ENCODE measurements around the gene TXNRD2. TPM values are rescaled to one million over a fixed set of nuclear protein-coding genes. Genes with fewer than 3 reads are reported as not detected.

The TXNRD2 gene
- total and polyA plus RNA-seq, 2 experiments from 2014 or later, result 11.2 to 12.4 TPM

DNA sequence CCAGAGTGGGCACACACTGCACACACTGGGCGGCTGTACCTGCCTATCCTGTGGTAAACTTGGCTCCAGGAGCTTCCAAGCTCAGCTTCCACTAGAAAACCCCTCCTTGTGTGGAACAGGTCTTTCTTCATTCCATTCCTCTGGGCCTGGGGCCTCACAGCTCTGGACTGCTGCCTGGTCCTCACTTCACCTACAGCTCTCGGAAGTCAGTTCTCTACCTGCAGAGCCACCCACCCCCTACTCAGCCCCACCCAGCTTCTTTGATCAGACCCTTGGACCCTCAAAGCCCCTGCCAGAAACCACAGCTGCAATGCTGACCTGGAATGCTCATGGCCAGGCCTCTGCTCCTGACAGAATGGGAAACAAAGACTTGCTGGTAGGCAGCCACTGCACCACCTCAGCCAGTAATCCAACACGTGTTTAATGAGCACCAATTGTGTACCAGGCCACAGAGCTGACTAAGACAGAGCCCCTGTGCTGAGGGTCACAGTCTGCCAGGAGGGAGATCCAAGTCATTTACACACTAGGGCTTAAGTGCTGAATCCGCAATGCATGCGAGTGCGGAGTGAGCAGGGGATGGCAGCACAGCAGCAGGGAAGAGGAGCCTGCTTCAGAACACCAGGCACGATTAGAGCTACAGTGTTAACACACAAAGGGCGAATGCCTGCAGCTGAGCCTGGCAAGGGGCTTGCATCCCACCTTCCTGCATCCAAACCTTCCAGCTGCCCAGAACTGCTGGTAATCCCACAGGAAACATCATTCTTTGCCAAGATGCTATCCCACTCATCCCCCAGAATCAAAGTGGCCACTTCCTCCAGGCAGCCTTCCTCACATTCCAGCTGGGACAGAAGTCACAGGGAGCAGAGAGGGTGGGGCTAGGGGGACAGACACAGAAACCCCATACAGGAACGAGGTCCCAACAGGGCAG, 91.5 kb downstream of the TXNRD2 start:
- H3K4me1 ChIP-seq (ENCODE audit: insufficient read depth), result peaks cover 11% of the 10 kb centered on the region; the same call in 1 of the 2 replicates
- H3K4me1 Mint-ChIP-seq, result peaks cover 33% of the 10 kb centered on the region
- H3K27me3 ChIP-seq (ENCODE audit: insufficient read depth), result no peaks in the 10 kb centered on the region
- H4K20me1 ChIP-seq (replicated peaks; ENCODE audit: insufficient read depth), result peaks cover 10% of the 10 kb centered on the region
- no peaks in the 10 kb centered on the region for H3K9me2 ChIP-seq (ENCODE audit: insufficient read depth)
- H3K36me3 ChIP-seq (ENCODE audit: insufficient read depth), result no peaks in the 10 kb centered on the region; the same call in 1 of the 2 replicates
- H3K9me3 Mint-ChIP-seq, result no peaks in the 10 kb centered on the region; the same call in 2 of the 3 replicates
- no peak overlapping the region; the same call in 2 of the 3 replicates for H3K4me3 Mint-ChIP-seq
- no peak overlapping the region for H3K4me2 ChIP-seq
- no peak overlapping the region for H3K27ac ChIP-seq (ENCODE audit: low read depth)
- peaks cover 42% of the 10 kb centered on the region for H3K36me3 Mint-ChIP-seq (ENCODE audit: low read depth)
- no peak for ATAC-seq
- H3K4me3 ChIP-seq, result no peak overlapping the region
- DNase-seq (ENCODE audit: low spot score), result no peak
- H3K27ac Mint-ChIP-seq, result peak overlapping the region; percentile 70; the same call in 1 of the 2 replicates
- H3F3A ChIP-seq (replicated peaks; ENCODE audit: low read depth), result no peaks in the 10 kb centered on the region
- H2AFZ ChIP-seq, result no peak overlapping the region
- peaks cover 18% of the 10 kb centered on the region for H3K27me3 Mint-ChIP-seq (ENCODE audit: insufficient read depth, low read depth, poor library complexity)
- H3K79me2 ChIP-seq (replicated peaks; ENCODE audit: insufficient read depth), result peaks cover 38% of the 10 kb centered on the region
- TF ChIP-seq ETS1 (IDR thresholded peaks at IDR 0.05) (no peak), ZNF331 (CRISPR knock-in tag; IDR thresholded peaks at IDR 0.05; ENCODE audit: low read depth) (no peak), EZH2phosphoT487 (IDR thresholded peaks at IDR 0.05; ENCODE audit: unreplicated experiment) (no peak), STAT1 (IDR thresholded peaks at IDR 0.05; ENCODE audit: unreplicated experiment) (no peak), EZH2 (IDR thresholded peaks at IDR 0.05; ENCODE audit: low read depth, unreplicated experiment) (no peak), CREB1 (CRISPR knock-in tag; IDR thresholded peaks at IDR 0.05; ENCODE audit: low read depth) (no peak), NANOG (IDR thresholded peaks at IDR 0.05; ENCODE audit: borderline replicate concordance) (no peak), JUNB (IDR thresholded peaks at IDR 0.05; ENCODE audit: unreplicated experiment) (no peak), POLR2AphosphoS5 (IDR thresholded peaks at IDR 0.05; ENCODE audit: low read depth) (no peak), ZNF114 (CRISPR knock-in tag; IDR thresholded peaks at IDR 0.05) (no peak)
- TF ChIP-seq, protein P1, sequence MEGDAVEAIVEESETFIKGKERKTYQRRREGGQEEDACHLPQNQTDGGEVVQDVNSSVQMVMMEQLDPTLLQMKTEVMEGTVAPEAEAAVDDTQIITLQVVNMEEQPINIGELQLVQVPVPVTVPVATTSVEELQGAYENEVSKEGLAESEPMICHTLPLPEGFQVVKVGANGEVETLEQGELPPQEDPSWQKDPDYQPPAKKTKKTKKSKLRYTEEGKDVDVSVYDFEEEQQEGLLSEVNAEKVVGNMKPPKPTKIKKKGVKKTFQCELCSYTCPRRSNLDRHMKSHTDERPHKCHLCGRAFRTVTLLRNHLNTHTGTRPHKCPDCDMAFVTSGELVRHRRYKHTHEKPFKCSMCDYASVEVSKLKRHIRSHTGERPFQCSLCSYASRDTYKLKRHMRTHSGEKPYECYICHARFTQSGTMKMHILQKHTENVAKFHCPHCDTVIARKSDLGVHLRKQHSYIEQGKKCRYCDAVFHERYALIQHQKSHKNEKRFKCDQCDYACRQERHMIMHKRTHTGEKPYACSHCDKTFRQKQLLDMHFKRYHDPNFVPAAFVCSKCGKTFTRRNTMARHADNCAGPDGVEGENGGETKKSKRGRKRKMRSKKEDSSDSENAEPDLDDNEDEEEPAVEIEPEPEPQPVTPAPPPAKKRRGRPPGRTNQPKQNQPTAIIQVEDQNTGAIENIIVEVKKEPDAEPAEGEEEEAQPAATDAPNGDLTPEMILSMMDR (conservative IDR thresholded peaks at IDR 0.05; ENCODE audit: low read depth in 2 of 2), result no peak
- TF ChIP-seq, protein P2, sequence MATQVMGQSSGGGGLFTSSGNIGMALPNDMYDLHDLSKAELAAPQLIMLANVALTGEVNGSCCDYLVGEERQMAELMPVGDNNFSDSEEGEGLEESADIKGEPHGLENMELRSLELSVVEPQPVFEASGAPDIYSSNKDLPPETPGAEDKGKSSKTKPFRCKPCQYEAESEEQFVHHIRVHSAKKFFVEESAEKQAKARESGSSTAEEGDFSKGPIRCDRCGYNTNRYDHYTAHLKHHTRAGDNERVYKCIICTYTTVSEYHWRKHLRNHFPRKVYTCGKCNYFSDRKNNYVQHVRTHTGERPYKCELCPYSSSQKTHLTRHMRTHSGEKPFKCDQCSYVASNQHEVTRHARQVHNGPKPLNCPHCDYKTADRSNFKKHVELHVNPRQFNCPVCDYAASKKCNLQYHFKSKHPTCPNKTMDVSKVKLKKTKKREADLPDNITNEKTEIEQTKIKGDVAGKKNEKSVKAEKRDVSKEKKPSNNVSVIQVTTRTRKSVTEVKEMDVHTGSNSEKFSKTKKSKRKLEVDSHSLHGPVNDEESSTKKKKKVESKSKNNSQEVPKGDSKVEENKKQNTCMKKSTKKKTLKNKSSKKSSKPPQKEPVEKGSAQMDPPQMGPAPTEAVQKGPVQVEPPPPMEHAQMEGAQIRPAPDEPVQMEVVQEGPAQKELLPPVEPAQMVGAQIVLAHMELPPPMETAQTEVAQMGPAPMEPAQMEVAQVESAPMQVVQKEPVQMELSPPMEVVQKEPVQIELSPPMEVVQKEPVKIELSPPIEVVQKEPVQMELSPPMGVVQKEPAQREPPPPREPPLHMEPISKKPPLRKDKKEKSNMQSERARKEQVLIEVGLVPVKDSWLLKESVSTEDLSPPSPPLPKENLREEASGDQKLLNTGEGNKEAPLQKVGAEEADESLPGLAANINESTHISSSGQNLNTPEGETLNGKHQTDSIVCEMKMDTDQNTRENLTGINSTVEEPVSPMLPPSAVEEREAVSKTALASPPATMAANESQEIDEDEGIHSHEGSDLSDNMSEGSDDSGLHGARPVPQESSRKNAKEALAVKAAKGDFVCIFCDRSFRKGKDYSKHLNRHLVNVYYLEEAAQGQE (IDR thresholded peaks at IDR 0.05; ENCODE audit: unreplicated experiment), result no peak
- TF ChIP-seq, protein P3, sequence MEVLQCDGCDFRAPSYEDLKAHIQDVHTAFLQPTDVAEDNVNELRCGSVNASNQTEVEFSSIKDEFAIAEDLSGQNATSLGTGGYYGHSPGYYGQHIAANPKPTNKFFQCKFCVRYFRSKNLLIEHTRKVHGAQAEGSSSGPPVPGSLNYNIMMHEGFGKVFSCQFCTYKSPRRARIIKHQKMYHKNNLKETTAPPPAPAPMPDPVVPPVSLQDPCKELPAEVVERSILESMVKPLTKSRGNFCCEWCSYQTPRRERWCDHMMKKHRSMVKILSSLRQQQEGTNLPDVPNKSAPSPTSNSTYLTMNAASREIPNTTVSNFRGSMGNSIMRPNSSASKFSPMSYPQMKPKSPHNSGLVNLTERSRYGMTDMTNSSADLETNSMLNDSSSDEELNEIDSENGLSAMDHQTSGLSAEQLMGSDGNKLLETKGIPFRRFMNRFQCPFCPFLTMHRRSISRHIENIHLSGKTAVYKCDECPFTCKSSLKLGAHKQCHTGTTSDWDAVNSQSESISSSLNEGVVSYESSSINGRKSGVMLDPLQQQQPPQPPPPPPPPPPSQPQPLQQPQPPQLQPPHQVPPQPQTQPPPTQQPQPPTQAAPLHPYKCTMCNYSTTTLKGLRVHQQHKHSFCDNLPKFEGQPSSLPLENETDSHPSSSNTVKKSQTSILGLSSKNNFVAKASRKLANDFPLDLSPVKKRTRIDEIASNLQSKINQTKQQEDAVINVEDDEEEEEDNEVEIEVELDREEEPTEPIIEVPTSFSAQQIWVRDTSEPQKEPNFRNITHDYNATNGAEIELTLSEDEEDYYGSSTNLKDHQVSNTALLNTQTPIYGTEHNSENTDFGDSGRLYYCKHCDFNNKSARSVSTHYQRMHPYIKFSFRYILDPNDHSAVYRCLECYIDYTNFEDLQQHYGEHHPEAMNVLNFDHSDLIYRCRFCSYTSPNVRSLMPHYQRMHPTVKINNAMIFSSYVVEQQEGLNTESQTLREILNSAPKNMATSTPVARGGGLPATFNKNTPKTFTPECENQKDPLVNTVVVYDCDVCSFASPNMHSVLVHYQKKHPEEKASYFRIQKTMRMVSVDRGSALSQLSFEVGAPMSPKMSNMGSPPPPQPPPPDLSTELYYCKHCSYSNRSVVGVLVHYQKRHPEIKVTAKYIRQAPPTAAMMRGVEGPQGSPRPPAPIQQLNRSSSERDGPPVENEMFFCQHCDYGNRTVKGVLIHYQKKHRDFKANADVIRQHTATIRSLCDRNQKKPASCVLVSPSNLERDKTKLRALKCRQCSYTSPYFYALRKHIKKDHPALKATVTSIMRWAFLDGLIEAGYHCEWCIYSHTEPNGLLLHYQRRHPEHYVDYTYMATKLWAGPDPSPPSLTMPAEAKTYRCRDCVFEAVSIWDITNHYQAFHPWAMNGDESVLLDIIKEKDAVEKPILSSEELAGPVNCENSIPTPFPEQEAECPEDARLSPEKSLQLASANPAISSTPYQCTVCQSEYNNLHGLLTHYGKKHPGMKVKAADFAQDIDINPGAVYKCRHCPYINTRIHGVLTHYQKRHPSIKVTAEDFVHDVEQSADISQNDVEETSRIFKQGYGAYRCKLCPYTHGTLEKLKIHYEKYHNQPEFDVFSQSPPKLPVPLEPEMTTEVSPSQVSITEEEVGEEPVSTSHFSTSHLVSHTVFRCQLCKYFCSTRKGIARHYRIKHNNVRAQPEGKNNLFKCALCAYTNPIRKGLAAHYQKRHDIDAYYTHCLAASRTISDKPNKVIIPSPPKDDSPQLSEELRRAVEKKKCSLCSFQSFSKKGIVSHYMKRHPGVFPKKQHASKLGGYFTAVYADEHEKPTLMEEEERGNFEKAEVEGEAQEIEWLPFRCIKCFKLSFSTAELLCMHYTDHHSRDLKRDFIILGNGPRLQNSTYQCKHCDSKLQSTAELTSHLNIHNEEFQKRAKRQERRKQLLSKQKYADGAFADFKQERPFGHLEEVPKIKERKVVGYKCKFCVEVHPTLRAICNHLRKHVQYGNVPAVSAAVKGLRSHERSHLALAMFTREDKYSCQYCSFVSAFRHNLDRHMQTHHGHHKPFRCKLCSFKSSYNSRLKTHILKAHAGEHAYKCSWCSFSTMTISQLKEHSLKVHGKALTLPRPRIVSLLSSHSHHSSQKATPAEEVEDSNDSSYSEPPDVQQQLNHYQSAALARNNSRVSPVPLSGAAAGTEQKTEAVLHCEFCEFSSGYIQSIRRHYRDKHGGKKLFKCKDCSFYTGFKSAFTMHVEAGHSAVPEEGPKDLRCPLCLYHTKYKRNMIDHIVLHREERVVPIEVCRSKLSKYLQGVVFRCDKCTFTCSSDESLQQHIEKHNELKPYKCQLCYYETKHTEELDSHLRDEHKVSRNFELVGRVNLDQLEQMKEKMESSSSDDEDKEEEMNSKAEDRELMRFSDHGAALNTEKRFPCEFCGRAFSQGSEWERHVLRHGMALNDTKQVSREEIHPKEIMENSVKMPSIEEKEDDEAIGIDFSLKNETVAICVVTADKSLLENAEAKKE (CRISPR knock-in tag; IDR thresholded peaks at IDR 0.05), result no peak
